D721Med (cell line): Measurements from ENCODE around the gene OPA3.
A peak's percentile ranks its signal among the peaks of the same experiment; 100 is the strongest.

ENCODE experiments used
- DNase-seq: peaks from one replicate; pipeline ENCODE4 v3.0.0; 2011; ENCODE audit warnings: low spot score; ENCODE audit not compliant: insufficient read length
- FAIRE-seq: peaks from 2 replicates; lab custom pipeline; 2011; peaks lifted over from hg19 to GRCh38; lab: Jason Lieb, UNC
- CTCF ChIP-seq: IDR thresholded peaks from 2 replicates; pipeline ENCODE4 v1.5.1; 2012; ENCODE audit warnings: mild to moderate bottlenecking, control low read depth; ENCODE audit not compliant: insufficient read depth; ENCODE audit errors: missing control alignments

Gene OPA3

GRCh38 chr19:45574526-45574925, 10.1 kb downstream of the OPA3 start:
- DNase-seq, result no peak
- no peak for FAIRE-seq
- no peak for TF ChIP-seq CTCF

GRCh38 chr19:45571457-45572220, 13.0 kb downstream of the OPA3 start:
- no peak for TF ChIP-seq CTCF
- no peak for FAIRE-seq

GRCh38 chr19:45569619-45570421, 14.8 kb downstream of the OPA3 start:
- peak; percentile 37 for DNase-seq
- TF ChIP-seq CTCF, result peak; percentile 57
- no peak for FAIRE-seq

More at GRCh38 chr19:45571457-45572220, 13.0 kb downstream of the OPA3 start:
- DNase-seq, result no peak

- FAIRE-seq, result no peak
- TF ChIP-seq CTCF, result no peak
- no peak for DNase-seq
Measured at GRCh38 chr19:45568732-45569131, 15.9 kb downstream of the OPA3 start.

GRCh38 chr19:45567609-45568008, 17.0 kb downstream of the OPA3 start:
- FAIRE-seq, result no peak
- DNase-seq, result no peak
- TF ChIP-seq CTCF, result no peak

- DNase-seq (no peak), FAIRE-seq (no peak)
- no peak for TF ChIP-seq CTCF
Measured at GRCh38 chr19:45564131-45564780, 20.3 kb downstream of the OPA3 start.
